ENCODE data around the gene NAV2. TPM values are rescaled to one million over a fixed set of nuclear protein-coding genes. Genes with fewer than 3 reads are reported as not detected.
A peak's percentile ranks its signal among the peaks of the same experiment; 100 is the strongest.

Gene NAV2
- total RNA-seq, 1 experiment from 2014 or later: 22.7 TPM

DNA sequence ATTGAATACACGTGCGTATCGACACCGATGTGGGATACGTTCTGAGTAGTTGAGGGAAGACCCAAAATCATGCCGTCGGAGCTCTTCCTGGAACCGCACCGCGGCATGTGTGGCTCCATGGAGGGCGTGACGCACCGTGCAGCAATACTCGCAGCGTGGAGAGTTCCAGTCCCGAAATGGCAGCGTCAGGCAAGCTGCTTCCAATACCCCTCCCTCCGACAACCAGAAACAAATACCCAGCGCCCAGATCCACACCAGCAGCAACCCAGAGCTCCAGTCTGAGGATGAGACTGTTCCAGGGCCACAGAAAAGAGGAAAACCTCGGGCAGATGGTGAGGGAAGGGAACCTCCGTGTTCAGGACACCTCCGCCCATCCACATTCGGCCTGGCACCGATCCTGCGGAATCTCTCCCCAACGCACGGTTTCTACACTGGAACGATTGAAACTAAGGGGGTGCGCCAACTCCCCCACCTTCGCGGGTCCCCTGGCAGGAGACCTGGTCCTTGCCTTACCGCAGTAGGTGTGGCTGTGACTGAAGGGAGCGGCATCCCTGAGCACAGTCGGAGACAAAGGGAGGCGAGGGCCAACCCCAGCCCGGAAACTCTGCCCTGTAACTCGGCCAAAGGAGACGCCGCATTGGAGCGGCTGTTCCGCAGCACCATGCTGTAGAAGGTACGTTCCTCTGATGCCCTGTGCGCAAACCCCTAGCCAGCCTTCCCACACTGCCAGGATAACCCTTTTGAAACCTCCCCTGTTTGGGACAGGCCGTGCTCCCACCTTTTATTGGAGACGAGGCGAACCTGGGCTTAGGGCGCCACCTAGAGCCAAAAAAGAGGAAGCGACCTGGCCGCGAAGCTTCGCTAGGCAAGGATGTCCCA lies 419.4 kb downstream of the NAV2 start:
- peak overlapping the region; percentile 48; the same call in 1 of the 2 replicates for H3K27ac ChIP-seq (ENCODE audit: low read length)
- TF ChIP-seq TCF7L2 (IDR thresholded peaks at IDR 0.05; ENCODE audit: low read depth, low read length) (no peak), SIN3A (IDR thresholded peaks at IDR 0.05; ENCODE audit: borderline replicate concordance, insufficient read depth, low read depth, low read length) (no peak), POLR2AphosphoS5 (IDR thresholded peaks at IDR 0.05; ENCODE audit: low read depth, low read length) (no peak)
- TF ChIP-seq, protein P1, sequence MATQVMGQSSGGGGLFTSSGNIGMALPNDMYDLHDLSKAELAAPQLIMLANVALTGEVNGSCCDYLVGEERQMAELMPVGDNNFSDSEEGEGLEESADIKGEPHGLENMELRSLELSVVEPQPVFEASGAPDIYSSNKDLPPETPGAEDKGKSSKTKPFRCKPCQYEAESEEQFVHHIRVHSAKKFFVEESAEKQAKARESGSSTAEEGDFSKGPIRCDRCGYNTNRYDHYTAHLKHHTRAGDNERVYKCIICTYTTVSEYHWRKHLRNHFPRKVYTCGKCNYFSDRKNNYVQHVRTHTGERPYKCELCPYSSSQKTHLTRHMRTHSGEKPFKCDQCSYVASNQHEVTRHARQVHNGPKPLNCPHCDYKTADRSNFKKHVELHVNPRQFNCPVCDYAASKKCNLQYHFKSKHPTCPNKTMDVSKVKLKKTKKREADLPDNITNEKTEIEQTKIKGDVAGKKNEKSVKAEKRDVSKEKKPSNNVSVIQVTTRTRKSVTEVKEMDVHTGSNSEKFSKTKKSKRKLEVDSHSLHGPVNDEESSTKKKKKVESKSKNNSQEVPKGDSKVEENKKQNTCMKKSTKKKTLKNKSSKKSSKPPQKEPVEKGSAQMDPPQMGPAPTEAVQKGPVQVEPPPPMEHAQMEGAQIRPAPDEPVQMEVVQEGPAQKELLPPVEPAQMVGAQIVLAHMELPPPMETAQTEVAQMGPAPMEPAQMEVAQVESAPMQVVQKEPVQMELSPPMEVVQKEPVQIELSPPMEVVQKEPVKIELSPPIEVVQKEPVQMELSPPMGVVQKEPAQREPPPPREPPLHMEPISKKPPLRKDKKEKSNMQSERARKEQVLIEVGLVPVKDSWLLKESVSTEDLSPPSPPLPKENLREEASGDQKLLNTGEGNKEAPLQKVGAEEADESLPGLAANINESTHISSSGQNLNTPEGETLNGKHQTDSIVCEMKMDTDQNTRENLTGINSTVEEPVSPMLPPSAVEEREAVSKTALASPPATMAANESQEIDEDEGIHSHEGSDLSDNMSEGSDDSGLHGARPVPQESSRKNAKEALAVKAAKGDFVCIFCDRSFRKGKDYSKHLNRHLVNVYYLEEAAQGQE (IDR thresholded peaks at IDR 0.05; ENCODE audit: insufficient read depth in 1 of 2, low read depth in 2 of 2, low read length in 1 of 2): no peak
- TF ChIP-seq, protein P2, sequence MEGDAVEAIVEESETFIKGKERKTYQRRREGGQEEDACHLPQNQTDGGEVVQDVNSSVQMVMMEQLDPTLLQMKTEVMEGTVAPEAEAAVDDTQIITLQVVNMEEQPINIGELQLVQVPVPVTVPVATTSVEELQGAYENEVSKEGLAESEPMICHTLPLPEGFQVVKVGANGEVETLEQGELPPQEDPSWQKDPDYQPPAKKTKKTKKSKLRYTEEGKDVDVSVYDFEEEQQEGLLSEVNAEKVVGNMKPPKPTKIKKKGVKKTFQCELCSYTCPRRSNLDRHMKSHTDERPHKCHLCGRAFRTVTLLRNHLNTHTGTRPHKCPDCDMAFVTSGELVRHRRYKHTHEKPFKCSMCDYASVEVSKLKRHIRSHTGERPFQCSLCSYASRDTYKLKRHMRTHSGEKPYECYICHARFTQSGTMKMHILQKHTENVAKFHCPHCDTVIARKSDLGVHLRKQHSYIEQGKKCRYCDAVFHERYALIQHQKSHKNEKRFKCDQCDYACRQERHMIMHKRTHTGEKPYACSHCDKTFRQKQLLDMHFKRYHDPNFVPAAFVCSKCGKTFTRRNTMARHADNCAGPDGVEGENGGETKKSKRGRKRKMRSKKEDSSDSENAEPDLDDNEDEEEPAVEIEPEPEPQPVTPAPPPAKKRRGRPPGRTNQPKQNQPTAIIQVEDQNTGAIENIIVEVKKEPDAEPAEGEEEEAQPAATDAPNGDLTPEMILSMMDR (IDR thresholded peaks at IDR 0.05): peak; percentile 93
- ATAC-seq: peak; percentile 80

DNA sequence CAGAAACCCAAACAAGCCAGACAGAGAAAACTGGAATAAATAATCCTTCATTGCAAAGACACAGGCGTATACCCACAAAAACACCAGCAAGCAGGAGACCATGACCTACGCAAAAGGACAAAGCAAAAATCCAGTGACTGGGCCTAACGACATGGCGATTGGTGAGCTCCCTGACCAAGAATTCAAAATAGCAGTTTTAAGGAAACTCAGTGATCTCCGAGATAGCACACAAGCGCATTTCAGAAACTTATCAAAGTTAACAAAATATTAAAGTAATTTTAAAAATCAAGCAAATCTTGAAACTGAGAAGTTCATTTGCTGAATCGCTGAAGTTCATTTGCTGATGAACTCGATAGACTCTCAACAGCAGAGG lies 420.0 kb downstream of the NAV2 start:
- intact Hi-C loops (cut with micrococcal nuclease; ENCODE audit: unreplicated experiment) (loop anchor here (2.0 to 10.0 kb wide), 2 partner anchors 182 to 578 kb away; no protein-coding TSS in a partner anchor), in situ Hi-C loops (cut with HindIII; ENCODE audit: low pct_unique_long_range_greater_than_20kb, low sequenced_read_pairs) (no loop called here)
- ChIA-PET POLR2A (no interaction called here), CTCF (interaction anchor here (1.4 to 1.6 kb wide), 3 partner anchors 213 to 222 kb away, joined by 3 to 13 read pairs (median 5); no protein-coding TSS in a partner anchor)
- no peaks in the 10 kb centered on the region for H3K4me1 ChIP-seq (ENCODE audit: control insufficient read depth, insufficient read depth, low read length)
- ATAC-seq (no peak), DNase-seq (ENCODE audit: low read depth, low spot score) (no peak)
- no peaks in the 10 kb centered on the region for H3K27me3 ChIP-seq (ENCODE audit: control insufficient read depth, insufficient read depth, low read length)
- H3K4me3 ChIP-seq (ENCODE audit: low read depth in 2 of 2, low read length in 2 of 2): peak overlapping the region; percentile 49 to 75
- no peak overlapping the region for H3K27ac ChIP-seq (ENCODE audit: low read length)
- no peak for TF ChIP-seq SIN3A (IDR thresholded peaks at IDR 0.05; ENCODE audit: borderline replicate concordance, insufficient read depth, low read depth, low read length)
- TF ChIP-seq, protein P1 (IDR thresholded peaks at IDR 0.05; ENCODE audit: insufficient read depth in 1 of 2, low read depth in 2 of 2, low read length in 1 of 2): no peak
- TF ChIP-seq, protein P2 (IDR thresholded peaks at IDR 0.05): peak; percentile 69
- H3K36me3 ChIP-seq (ENCODE audit: control insufficient read depth, insufficient read depth, low read length): no peaks in the 10 kb centered on the region
- BruUV-seq (replicated peaks): no TSS peak
- no peaks in the 10 kb centered on the region for H3K9me3 ChIP-seq (ENCODE audit: control insufficient read depth, insufficient read depth, low read depth, low read length)

More for the DNA sequence above, 419.4 kb downstream of the NAV2 start:
- no TSS peak for BruUV-seq (replicated peaks)
- in situ Hi-C loops (cut with HindIII; ENCODE audit: low pct_unique_long_range_greater_than_20kb, low sequenced_read_pairs) (no loop called here), intact Hi-C loops (cut with micrococcal nuclease; ENCODE audit: unreplicated experiment) (loop anchor here (2.0 to 10.0 kb wide), 2 partner anchors 181 to 577 kb away; no protein-coding TSS in a partner anchor)
- no peaks in the 10 kb centered on the region for H3K36me3 ChIP-seq (ENCODE audit: control insufficient read depth, insufficient read depth, low read length)
- no peaks in the 10 kb centered on the region for H3K27me3 ChIP-seq (ENCODE audit: control insufficient read depth, insufficient read depth, low read length)
- no peaks in the 10 kb centered on the region for H3K9me3 ChIP-seq (ENCODE audit: control insufficient read depth, insufficient read depth, low read depth, low read length)
- ChIA-PET CTCF (interaction anchor here (0.6 to 1.6 kb wide), 4 partner anchors 195 to 222 kb away, joined by 3 to 13 read pairs (median 5); no protein-coding TSS in a partner anchor), POLR2A (no interaction called here)
- peak overlapping the region; percentile 49 to 75 for H3K4me3 ChIP-seq (ENCODE audit: low read depth in 2 of 2, low read length in 2 of 2)
- H3K4me1 ChIP-seq (ENCODE audit: control insufficient read depth, insufficient read depth, low read length): no peaks in the 10 kb centered on the region
- DNase-seq (ENCODE audit: low read depth, low spot score): no peak
